IMR-90 (cell line): ENCODE data around the gene GSS. TPM values are rescaled to one million over a fixed set of nuclear protein-coding genes. Genes with fewer than 3 reads are reported as not detected.

Experiments used
- ATAC-seq: fragments of 200-7000 bp; cut with Tn5 transposase; 2 replicates; pipeline ENCODE4 v1.9.1; 2020; ENCODE audit warnings: low read depth, mild to moderate bottlenecking, moderate library complexity
- BruUV-seq: library from RNA; stranded (reverse); fragments of 400-500 nt; replicated peaks from 2 replicates; lab custom pipeline; 2021; lab: Mats Ljungman, UMichigan
- CTCF ChIA-PET: fragments of 300-600 bp; formaldehyde crosslinking; extraction: SDS; loops from one replicate; lab custom pipeline; 2021; ENCODE audit warnings: antibody characterized with exemption; lab: Yijun Ruan, JAX
- POLR2A ChIA-PET: fragments of 300-600 bp; sonication (Branson Sonifier 250); formaldehyde crosslinking; loops from one replicate; lab custom pipeline; 2022; ENCODE audit warnings: antibody characterized with exemption; ENCODE audit not compliant: unreplicated experiment; lab: Charles Lee
- DNase-seq: peaks from one replicate; pipeline ENCODE4 v3.0.0; 2013
- H2AFZ ChIP-seq: replicated peaks from 2 replicates; pipeline ENCODE3; 2013; ENCODE audit warnings: low read length, mild to moderate bottlenecking; ENCODE audit not compliant: poor library complexity
- H2AK5ac ChIP-seq: 2 replicates; pipeline ENCODE4 v1.6.1; 2013; ENCODE audit warnings: low read depth, low read length, inconsistent platforms
- H2AK9ac ChIP-seq: replicated peaks from 2 replicates; pipeline ENCODE3; 2013; ENCODE audit warnings: mild to moderate bottlenecking, low read depth, low read length, moderate library complexity; ENCODE audit not compliant: poor library complexity
- H2BK120ac ChIP-seq: 2 replicates; pipeline ENCODE4 v1.6.1; 2013; ENCODE audit warnings: low read depth, low read length, inconsistent platforms
- H2BK15ac ChIP-seq: 3 replicates; pipeline ENCODE4 v1.6.1; 2013; ENCODE audit warnings: low read depth, low read length, inconsistent platforms
- H2BK20ac ChIP-seq: 2 replicates; pipeline ENCODE4 v1.6.1; 2013; ENCODE audit warnings: low read depth, mild to moderate bottlenecking, inconsistent platforms, low read length, moderate library complexity
- H2BK5ac ChIP-seq: 2 replicates; pipeline ENCODE4 v1.6.1; 2013; ENCODE audit warnings: mild to moderate bottlenecking, low read depth, low read length, inconsistent platforms; ENCODE audit not compliant: poor library complexity, severe bottlenecking
- H3K14ac ChIP-seq: replicated peaks from 2 replicates; pipeline ENCODE4 v1.6.1; 2013; ENCODE audit warnings: low read depth, low read length, inconsistent platforms
- H3K18ac ChIP-seq: 2 replicates; pipeline ENCODE4 v1.6.1; 2013; ENCODE audit warnings: low read depth, low read length, control low read depth
- H3K23ac ChIP-seq: 2 replicates; pipeline ENCODE4 v1.6.1; 2013; ENCODE audit warnings: low read depth, low read length, inconsistent platforms
- H3K27ac ChIP-seq: 2 replicates; pipeline ENCODE4 v1.5.1; 2013; ENCODE audit warnings: mild to moderate bottlenecking, control low read depth, low read length; ENCODE audit not compliant: insufficient read depth
- H3K27me3 ChIP-seq: 2 replicates; pipeline ENCODE4 v1.6.1; 2013; ENCODE audit warnings: low read length; ENCODE audit not compliant: control insufficient read depth, insufficient read depth
- H3K36me3 ChIP-seq: 2 replicates; pipeline ENCODE4 v1.6.1; 2013; ENCODE audit warnings: low read length, mixed read lengths; ENCODE audit not compliant: control insufficient read depth, insufficient read depth
- H3K4ac ChIP-seq: 2 replicates; pipeline ENCODE4 v1.6.1; 2013; ENCODE audit warnings: low read depth, low read length, inconsistent platforms
- H3K4me1 ChIP-seq: 2 replicates; pipeline ENCODE4 v1.6.1; 2013; ENCODE audit warnings: low read length, mixed read lengths; ENCODE audit not compliant: control insufficient read depth, insufficient read depth
- H3K4me2 ChIP-seq: 2 replicates; pipeline ENCODE4 v1.6.1; 2013; ENCODE audit warnings: low read depth, mild to moderate bottlenecking, control low read depth, low read length, moderate library complexity
- H3K4me3 ChIP-seq: 2 replicates; pipeline ENCODE4 v1.5.1; 2013; ENCODE audit warnings: low read depth, mild to moderate bottlenecking, control low read depth, low read length, moderate library complexity; ENCODE audit not compliant: insufficient read depth
- H3K56ac ChIP-seq: 2 replicates; pipeline ENCODE4 v1.6.1; 2013; ENCODE audit warnings: low read length, inconsistent platforms; ENCODE audit not compliant: insufficient read depth; ENCODE audit errors: extremely low read depth
- H3K79me1 ChIP-seq, 2 experiments: 2 replicates each; pipeline ENCODE4 v1.6.1; 2013; ENCODE audit warnings: low read length in 2 of 2, inconsistent platforms in 1 of 2, low read depth in 1 of 2
- H3K9ac ChIP-seq: 2 replicates; pipeline ENCODE4 v1.6.1; 2013; ENCODE audit warnings: low read depth, low read length, control low read depth
- H3K9me1 ChIP-seq: 2 replicates; pipeline ENCODE4 v1.6.1; 2013; ENCODE audit warnings: low read length, inconsistent platforms; ENCODE audit not compliant: insufficient read depth
- H3K9me3 ChIP-seq: 2 replicates; pipeline ENCODE4 v1.6.1; 2013; ENCODE audit warnings: low read length; ENCODE audit not compliant: control insufficient read depth, insufficient read depth
- H4K20me1 ChIP-seq: 2 replicates; pipeline ENCODE4 v1.6.1; 2013; ENCODE audit warnings: low read length, inconsistent platforms; ENCODE audit not compliant: insufficient read depth
- H4K5ac ChIP-seq: 2 replicates; pipeline ENCODE4 v1.6.1; 2013; ENCODE audit warnings: mild to moderate bottlenecking, low read depth, low read length, control low read depth
- H4K8ac ChIP-seq, 2 experiments: 2 replicates each; pipeline ENCODE4 v1.6.1; 2013; ENCODE audit warnings: low read depth in 2 of 2, low read length in 2 of 2, control low read depth in 1 of 2, inconsistent platforms in 1 of 2
- H4K91ac ChIP-seq: 2 replicates; pipeline ENCODE4 v1.6.1; 2013; ENCODE audit warnings: low read depth, low read length, inconsistent platforms; ENCODE audit not compliant: insufficient read depth
- CEBPB ChIP-seq: IDR thresholded peaks from 2 replicates; pipeline ENCODE4 v1.6.1; 2012; ENCODE audit warnings: low read depth, low read length, improper control_type of control experiment
- CHD1 ChIP-seq: IDR thresholded peaks from 2 replicates; pipeline ENCODE4 v1.6.1; 2012; ENCODE audit warnings: low read depth, low read length, improper control_type of control experiment
- CTCF ChIP-seq: conservative IDR thresholded peaks from 2 replicates; pipeline ENCODE4 v1.5.1; 2012; ENCODE audit warnings: mild to moderate bottlenecking, low read depth, low read length, improper control_type of control experiment
- FOS ChIP-seq: fragments of 150-350 bp; IDR thresholded peaks from 2 replicates; pipeline ENCODE4 v1.6.1; 2016; ENCODE audit warnings: low read depth, low read length
- MAFK ChIP-seq: IDR thresholded peaks from 2 replicates; pipeline ENCODE4 v1.6.1; 2012; ENCODE audit warnings: low read depth, low read length, improper control_type of control experiment
- MAZ ChIP-seq: IDR thresholded peaks from 2 replicates; pipeline ENCODE4 v1.6.1; 2012; ENCODE audit warnings: low read depth, mild to moderate bottlenecking, low read length, improper control_type of control experiment, moderate library complexity, borderline replicate concordance
- MXI1 ChIP-seq: IDR thresholded peaks from 2 replicates; pipeline ENCODE4 v1.6.1; 2012; ENCODE audit warnings: low read depth, mild to moderate bottlenecking, low read length, moderate library complexity, borderline replicate concordance
- NFE2L2 ChIP-seq: fragments of 150-350 bp; IDR thresholded peaks from 2 replicates; pipeline ENCODE4 v1.6.1; 2016; ENCODE audit warnings: low read depth, mild to moderate bottlenecking, low read length
- POLR2A ChIP-seq: IDR thresholded peaks from 2 replicates; pipeline ENCODE4 v1.6.1; 2012; ENCODE audit warnings: mild to moderate bottlenecking, low read depth, low read length
- RAD21 ChIP-seq: IDR thresholded peaks from 2 replicates; pipeline ENCODE4 v1.6.1; 2012; ENCODE audit warnings: low read length, improper control_type of control experiment
- RCOR1 ChIP-seq: IDR thresholded peaks from 2 replicates; pipeline ENCODE4 v1.6.1; 2012; ENCODE audit warnings: mild to moderate bottlenecking, low read length, improper control_type of control experiment; ENCODE audit not compliant: insufficient replicate concordance
- RFX5 ChIP-seq: IDR thresholded peaks from 2 replicates; pipeline ENCODE4 v1.8.0; 2012; ENCODE audit warnings: low read depth, mild to moderate bottlenecking, low read length, moderate library complexity
- USF2 ChIP-seq: fragments of 150-350 bp; IDR thresholded peaks from 2 replicates; pipeline ENCODE4 v1.6.1; 2017; ENCODE audit warnings: mild to moderate bottlenecking, antibody characterized with exemption, low read length, low read depth
- WGBS, 2 experiments: methylation state at CpG; one replicate each; pipeline versions ENCODE4 v1.1.5 to v1.1.7; 2013; ENCODE audit warnings: missing lambda C conversion rate in 2 of 2; ENCODE audit not compliant: insufficient read length in 1 of 2; ENCODE audit errors: extremely low coverage in 2 of 2; 5-methylcytosine and 5-hydroxymethylcytosine counted together
- dilution Hi-C: fragments of 300-500 bp; cut with HindIII; formaldehyde crosslinking; loops from one replicate; pipeline ENCODE4 v1.14.3; 2018; ENCODE audit warnings: low sequenced_read_pairs; ENCODE audit not compliant: unreplicated experiment
- in situ Hi-C: fragments of 300-500 bp; cut with MboI; formaldehyde crosslinking; loops from 3 replicates; pipeline ENCODE4 v1.14.3; 2019; ENCODE audit warnings: low sequenced_read_pairs, inconsistent platforms, mixed read lengths
- intact Hi-C: fragments of 100-400 bp; cut with micrococcal nuclease; formaldehyde crosslinking; loops from 2 replicates; pipeline ENCODE4 v1.10.0; 2022
- polyA plus RNA-seq, 3 experiments: library from polyadenylated mRNA; depleted of rRNA; stranded (reverse); fragments of >200 nt; gene quantifications; 2 replicates each; pipeline ENCODE4 v1.2.3, GENCODE V29; 2012; ENCODE audit warnings: low replicate concordance in 1 of 3
- total RNA-seq: library from RNA; depleted of rRNA; stranded (reverse); fragments of >200 nt; gene quantifications from 2 replicates; pipeline ENCODE4 v1.2.3, GENCODE V29; 2012
- TF ChIP-seq, protein P1 (sequence below): fragments of 150-350 bp; IDR thresholded peaks from 2 replicates; pipeline ENCODE4 v1.6.1; 2016; ENCODE audit warnings: low read depth, mild to moderate bottlenecking, low read length, moderate library complexity, borderline replicate concordance

GSS gene
- total and polyA plus RNA-seq, 2 of the 4 experiments (the other 2 are of a cell fraction) = 73.7 to 90.0 TPM

DNA sequence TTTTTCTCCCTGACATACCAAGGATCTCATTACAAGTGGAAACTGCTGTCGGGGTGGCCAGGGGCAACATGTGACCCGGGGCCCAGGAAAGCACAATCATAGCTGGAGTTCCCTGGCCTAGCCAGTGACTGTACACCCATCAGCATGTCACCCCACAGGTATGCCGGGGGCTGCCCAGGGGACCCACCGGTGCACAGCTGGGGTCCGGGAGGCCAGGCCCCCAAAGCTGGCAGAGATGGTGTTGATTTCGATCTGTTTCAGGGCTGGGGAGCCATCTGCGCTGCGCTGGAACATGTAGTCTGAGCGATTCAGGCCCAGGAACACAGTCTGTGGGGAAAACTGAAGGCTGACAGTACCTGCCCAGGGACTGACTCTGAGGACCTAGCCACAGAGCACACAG is 13.3 kb downstream of the GSS start:
- ChIA-PET POLR2A (no interaction called here), CTCF (no interaction called here)
- Histone ChIP-seq H3K18ac (no peak overlapping the region), H2AFZ (no peak overlapping the region), H3K27ac (no peak overlapping the region), H3K79me1 (peaks cover 0 to 4% of the 10 kb centered on the region in 2 experiments; a peak in 2 of 4 replicates), H3K23ac (no peak overlapping the region), H4K8ac (no peak overlapping the region), H2BK120ac (no peak overlapping the region), H3K36me3 (peaks cover 35% of the 10 kb centered on the region), H3K9me1 (peaks cover 8% of the 10 kb centered on the region), H2AK5ac (no peak overlapping the region), H3K4me1 (peaks cover 2% of the 10 kb centered on the region; the same call in 1 of the 2 replicates), H2BK5ac (no peak overlapping the region), H3K4me2 (no peak overlapping the region), H3K9ac (no peak overlapping the region), H4K91ac (no peak overlapping the region), H2BK15ac (no peak overlapping the region), H2BK20ac (no peak overlapping the region), H4K5ac (no peak overlapping the region), H3K9me3 (no peaks in the 10 kb centered on the region), H3K14ac (no peak overlapping the region), H4K20me1 (no peaks in the 10 kb centered on the region), H3K4me3 (no peak overlapping the region), H3K27me3 (no peaks in the 10 kb centered on the region), H3K56ac (no peak overlapping the region), H3K4ac (no peak overlapping the region), H2AK9ac (no peak overlapping the region)
- no peak for DNase-seq
- 100% methylated on average over 2 of the region's 9 CpGs; no CpG with 5 or more reads in 1 of the 2 experiments for WGBS, 2 experiments
- ATAC-seq = no peak
- in situ Hi-C loops = no loop called here
- no TSS peak for BruUV-seq
- TF ChIP-seq CHD1 (no peak), MAFK (no peak), CTCF (no peak), RAD21 (no peak), USF2 (no peak), MAZ (no peak), RFX5 (no peak), NFE2L2 (no peak), MXI1 (no peak), CEBPB (no peak), POLR2A (no peak), RCOR1 (no peak), FOS (no peak)
- TF ChIP-seq, protein P1, sequence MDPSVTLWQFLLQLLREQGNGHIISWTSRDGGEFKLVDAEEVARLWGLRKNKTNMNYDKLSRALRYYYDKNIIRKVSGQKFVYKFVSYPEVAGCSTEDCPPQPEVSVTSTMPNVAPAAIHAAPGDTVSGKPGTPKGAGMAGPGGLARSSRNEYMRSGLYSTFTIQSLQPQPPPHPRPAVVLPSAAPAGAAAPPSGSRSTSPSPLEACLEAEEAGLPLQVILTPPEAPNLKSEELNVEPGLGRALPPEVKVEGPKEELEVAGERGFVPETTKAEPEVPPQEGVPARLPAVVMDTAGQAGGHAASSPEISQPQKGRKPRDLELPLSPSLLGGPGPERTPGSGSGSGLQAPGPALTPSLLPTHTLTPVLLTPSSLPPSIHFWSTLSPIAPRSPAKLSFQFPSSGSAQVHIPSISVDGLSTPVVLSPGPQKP = no peak
- intact Hi-C loops = no loop called here
- dilution Hi-C loops = no loop called here
